Esophagus squamous epithelium (tissue), 5 donors: Measurements from ENCODE around the gene SRC. TPM values are rescaled to one million over a fixed set of nuclear protein-coding genes. Genes with fewer than 3 reads are reported as not detected.

Source experiments
- DNase-seq: peaks from one replicate; lab custom pipeline; 2025; lab: John Stamatoyannopoulos, UW
- H3K27ac ChIP-seq, 4 donors: fragments of 200-600 bp; sonication (generic); one replicate each; pipeline ENCODE4 v1.5.1; 2016 to 2019; ENCODE audit warnings: mild to moderate bottlenecking in 1 of 4
- H3K27me3 ChIP-seq, 4 donors: fragments of 200-600 bp; sonication (generic); 1 replicate in 3 of 4; 2 replicates in 1 of 4; pipeline versions ENCODE4 v1.5.1 to v1.6.0; 2017 to 2021; ENCODE audit warnings: antibody characterized with exemption in 1 of 4
- H3K36me3 ChIP-seq, 3 donors: fragments of 200-600 bp; sonication (generic); one replicate each; pipeline ENCODE4 v1.5.1; 2016 to 2019
- H3K4me1 ChIP-seq, 3 donors: fragments of 200-600 bp; sonication (generic); one replicate each; pipeline ENCODE4 v1.5.1; 2017 to 2019
- H3K4me3 ChIP-seq, 4 donors: fragments of 200-600 bp; sonication (generic); 1 replicate in 3 of 4; 2 replicates in 1 of 4; pipeline ENCODE4 v1.5.1; 2016 to 2019; ENCODE audit warnings: mild to moderate bottlenecking in 2 of 4, moderate library complexity in 1 of 4
- H3K9me3 ChIP-seq, 3 donors: fragments of 200-600 bp; sonication (generic); one replicate each; pipeline ENCODE4 v1.5.1; 2016 to 2019
- CTCF ChIP-seq, 6 experiments: fragments of 450-650 bp in 4 of 6; fragments of 200-600 bp in 2 of 6; sonication (generic) in 2 of 6; IDR thresholded peaks; one replicate each; pipeline ENCODE4 v1.5.1; 2016 to 2019; ENCODE audit warnings: antibody characterized with exemption in 6 of 6, mild to moderate bottlenecking in 4 of 6, moderate library complexity in 4 of 6
- POLR2A ChIP-seq, 4 donors: fragments of 450-650 bp; IDR thresholded peaks; one replicate each; pipeline ENCODE4 v1.6.1; 2017; ENCODE audit warnings: antibody characterized with exemption in 4 of 4, mild to moderate bottlenecking in 4 of 4, moderate library complexity in 3 of 4
- WGBS, 2 donors: methylation state at CpG; one replicate each; pipeline ENCODE4 v1.1.5; 2018; 5-methylcytosine and 5-hydroxymethylcytosine counted together
- intact Hi-C: fragments of 100-400 bp; cut with DNase I; formaldehyde crosslinking; loops from one replicate; pipeline ENCODE4 v1.15.0; 2022
- total RNA-seq, 4 donors: library from RNA; depleted of rRNA; stranded (reverse); fragments of >200 nt; gene quantifications; one replicate each; pipeline ENCODE4 v1.1.0, GENCODE V29; 2016
- donor health status: DM: yes; HTN: yes; CAD: no.

SRC gene
- total RNA-seq, 4 donors from 2014 or later: 32.4 to 46.5 (median 39.0) TPM

- no peak for DNase-seq
- WGBS, 2 donors: 78 to 93% methylated on average over 3 to 5 of the region's 6 CpGs
- intact Hi-C loops: no loop called here
These were observed 14.6 kb downstream of the SRC start for GRCh38 chr20:37360391-37361115.

GRCh38 chr20:37361336-37361735 lies 15.4 kb downstream of the SRC start:
- DNase-seq: no peak
- Histone ChIP-seq H3K27ac (no peak overlapping the region), H3K27me3 (no peaks in the 10 kb centered on the region), H3K9me3 (no peaks in the 10 kb centered on the region), H3K36me3 (peaks cover 0 to 41% (median 0%) of the 10 kb centered on the region in 3 donors), H3K4me3 (no peak overlapping the region), H3K4me1 (peaks cover 28 to 97% (median 35%) of the 10 kb centered on the region in 3 donors)
- intact Hi-C loops: no loop called here
- TF ChIP-seq POLR2A (IDR thresholded peaks at IDR 0.05) (no peak), CTCF (IDR thresholded peaks at IDR 0.05) (no peak)
- 67 to 100% methylated on average over 2 to 5 of the region's 8 CpGs for WGBS, 2 donors

More at GRCh38 chr20:37360391-37361115, 14.6 kb downstream of the SRC start:
- no peaks in the 10 kb centered on the region for H3K27me3 ChIP-seq
- TF ChIP-seq POLR2A (IDR thresholded peaks at IDR 0.05) (no peak), CTCF (IDR thresholded peaks at IDR 0.05) (no peak)
- no peaks in the 10 kb centered on the region for H3K9me3 ChIP-seq
- no peak overlapping the region for H3K4me3 ChIP-seq
- H3K36me3 ChIP-seq: peaks cover 0 to 33% (median 0%) of the 10 kb centered on the region in 3 donors
- H3K4me1 ChIP-seq: peaks cover 36 to 97% (median 43%) of the 10 kb centered on the region in 3 donors
- H3K27ac ChIP-seq: no peak overlapping the region

GRCh38 chr20:37362231-37362792 lies 16.4 kb downstream of the SRC start:
- Histone ChIP-seq H3K9me3 (no peaks in the 10 kb centered on the region), H3K27ac (no peak overlapping the region), H3K4me1 (peaks cover 22 to 89% (median 26%) of the 10 kb centered on the region in 3 donors), H3K36me3 (peaks cover 0 to 51% (median 0%) of the 10 kb centered on the region in 3 donors), H3K27me3 (no peaks in the 10 kb centered on the region), H3K4me3 (no peak overlapping the region)
- no peak for DNase-seq
- intact Hi-C loops: no loop called here
- 67 to 87% methylated on average over 3 to 9 of the region's 10 CpGs for WGBS, 2 donors
- TF ChIP-seq POLR2A (IDR thresholded peaks at IDR 0.05): no peak
- TF ChIP-seq CTCF (IDR thresholded peaks at IDR 0.05): no peak

GRCh38 chr20:37362821-37363220 lies 16.9 kb downstream of the SRC start:
- Histone ChIP-seq H3K9me3 (no peaks in the 10 kb centered on the region), H3K4me1 (peaks cover 19 to 84% (median 20%) of the 10 kb centered on the region in 3 donors), H3K4me3 (no peak overlapping the region), H3K27ac (no peak overlapping the region), H3K27me3 (no peaks in the 10 kb centered on the region), H3K36me3 (peaks cover 0 to 56% (median 0%) of the 10 kb centered on the region in 3 donors)
- intact Hi-C loops: no loop called here
- DNase-seq: no peak
- no peak for TF ChIP-seq POLR2A (IDR thresholded peaks at IDR 0.05)
- no peak for TF ChIP-seq CTCF (IDR thresholded peaks at IDR 0.05)
- 89 to 93% methylated on average over 4 of the region's 9 CpGs for WGBS, 2 donors
